ENCODE results near the gene CARD9. TPM values are rescaled to one million over a fixed set of nuclear protein-coding genes. Genes with fewer than 3 reads are reported as not detected.

CARD9 gene
- total RNA-seq, 1 experiment from 2014 or later: 1.7 TPM

- CTCF ChIA-PET: no interaction called here
- in situ Hi-C loops (cut with HindIII; ENCODE audit: low pct_unique_long_range_greater_than_20kb, low sequenced_read_pairs): no loop called here
- H3K27me3 ChIP-seq (ENCODE audit: control insufficient read depth, insufficient read depth, low read length): no peaks in the 10 kb centered on the region
- no peaks in the 10 kb centered on the region for H3K36me3 ChIP-seq (ENCODE audit: control insufficient read depth, insufficient read depth, low read length)
- no peak for ATAC-seq
- no peaks in the 10 kb centered on the region for H3K9me3 ChIP-seq (ENCODE audit: control insufficient read depth, insufficient read depth, low read depth, low read length)
- POLR2A ChIA-PET: no interaction called here
- H3K27ac ChIP-seq (ENCODE audit: low read length): no peak overlapping the region
- TF ChIP-seq TCF7L2 (IDR thresholded peaks at IDR 0.05; ENCODE audit: low read depth, low read length): no peak
- no peak for TF ChIP-seq REST (IDR thresholded peaks at IDR 0.05; ENCODE audit: insufficient read depth in 1 of 2, low read depth in 2 of 2, low read length in 1 of 2)
- no peak for TF ChIP-seq SIN3A (IDR thresholded peaks at IDR 0.05; ENCODE audit: borderline replicate concordance, insufficient read depth, low read depth, low read length)
- TF ChIP-seq, protein P1, sequence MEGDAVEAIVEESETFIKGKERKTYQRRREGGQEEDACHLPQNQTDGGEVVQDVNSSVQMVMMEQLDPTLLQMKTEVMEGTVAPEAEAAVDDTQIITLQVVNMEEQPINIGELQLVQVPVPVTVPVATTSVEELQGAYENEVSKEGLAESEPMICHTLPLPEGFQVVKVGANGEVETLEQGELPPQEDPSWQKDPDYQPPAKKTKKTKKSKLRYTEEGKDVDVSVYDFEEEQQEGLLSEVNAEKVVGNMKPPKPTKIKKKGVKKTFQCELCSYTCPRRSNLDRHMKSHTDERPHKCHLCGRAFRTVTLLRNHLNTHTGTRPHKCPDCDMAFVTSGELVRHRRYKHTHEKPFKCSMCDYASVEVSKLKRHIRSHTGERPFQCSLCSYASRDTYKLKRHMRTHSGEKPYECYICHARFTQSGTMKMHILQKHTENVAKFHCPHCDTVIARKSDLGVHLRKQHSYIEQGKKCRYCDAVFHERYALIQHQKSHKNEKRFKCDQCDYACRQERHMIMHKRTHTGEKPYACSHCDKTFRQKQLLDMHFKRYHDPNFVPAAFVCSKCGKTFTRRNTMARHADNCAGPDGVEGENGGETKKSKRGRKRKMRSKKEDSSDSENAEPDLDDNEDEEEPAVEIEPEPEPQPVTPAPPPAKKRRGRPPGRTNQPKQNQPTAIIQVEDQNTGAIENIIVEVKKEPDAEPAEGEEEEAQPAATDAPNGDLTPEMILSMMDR (IDR thresholded peaks at IDR 0.05): no peak
- TF ChIP-seq POLR2AphosphoS5 (IDR thresholded peaks at IDR 0.05; ENCODE audit: low read depth, low read length): no peak
- peaks cover 5% of the 10 kb centered on the region for H3K4me1 ChIP-seq (ENCODE audit: control insufficient read depth, insufficient read depth, low read length)
- intact Hi-C loops (cut with micrococcal nuclease; ENCODE audit: unreplicated experiment): no loop called here
- DNase-seq (ENCODE audit: low read depth, low spot score): no peak
- no TSS peak for BruUV-seq (replicated peaks)
- H3K4me3 ChIP-seq (ENCODE audit: low read depth in 2 of 2, low read length in 2 of 2): no peak overlapping the region
Measured at GRCh38 chr9:136347472-136348256, 25.8 kb downstream of the CARD9 start.

DNA sequence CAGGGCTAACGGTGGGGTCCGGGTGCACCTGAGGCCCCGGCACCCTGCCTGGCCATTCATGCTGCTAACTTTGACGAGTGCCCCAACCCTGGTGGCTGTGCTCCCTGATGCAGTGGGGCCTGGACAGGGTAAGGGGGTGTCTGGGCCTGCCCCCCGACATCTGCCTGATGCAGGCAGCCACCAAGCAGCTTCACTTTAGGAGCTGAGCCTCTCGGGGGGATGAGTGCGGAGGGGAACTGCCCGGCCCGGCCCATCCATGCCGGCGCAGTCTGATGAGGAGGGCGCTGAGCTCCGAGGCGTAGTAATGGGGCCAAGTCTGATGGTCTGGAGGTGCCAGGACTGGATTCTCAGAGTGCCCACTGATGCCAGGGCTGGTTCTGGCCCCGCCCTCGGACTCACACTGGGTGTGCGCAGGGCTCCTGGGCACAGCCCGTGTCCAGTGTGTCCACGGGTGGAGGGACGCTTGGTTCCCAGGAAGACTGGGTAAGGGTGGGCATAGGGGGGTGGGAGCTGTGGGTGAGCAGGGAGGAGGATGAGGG is 26.5 kb downstream of the CARD9 start:
- Histone ChIP-seq H3K9me3 (ENCODE audit: control insufficient read depth, insufficient read depth, low read depth, low read length) (no peaks in the 10 kb centered on the region), H3K36me3 (ENCODE audit: control insufficient read depth, insufficient read depth, low read length) (no peaks in the 10 kb centered on the region), H3K27me3 (ENCODE audit: control insufficient read depth, insufficient read depth, low read length) (no peaks in the 10 kb centered on the region), H3K4me1 (ENCODE audit: control insufficient read depth, insufficient read depth, low read length) (peaks cover 4% of the 10 kb centered on the region), H3K4me3 (ENCODE audit: low read depth in 2 of 2, low read length in 2 of 2) (no peak overlapping the region), H3K27ac (ENCODE audit: low read length) (no peak overlapping the region)
- ChIA-PET CTCF (no interaction called here), POLR2A (no interaction called here)
- DNase-seq (ENCODE audit: low read depth, low spot score) (no peak), ATAC-seq (no peak)
- BruUV-seq (replicated peaks): no TSS peak
- intact Hi-C loops (cut with micrococcal nuclease; ENCODE audit: unreplicated experiment) (no loop called here), in situ Hi-C loops (cut with HindIII; ENCODE audit: low pct_unique_long_range_greater_than_20kb, low sequenced_read_pairs) (no loop called here)
- TF ChIP-seq REST (IDR thresholded peaks at IDR 0.05; ENCODE audit: insufficient read depth in 1 of 2, low read depth in 2 of 2, low read length in 1 of 2) (no peak), POLR2AphosphoS5 (IDR thresholded peaks at IDR 0.05; ENCODE audit: low read depth, low read length) (no peak), TCF7L2 (IDR thresholded peaks at IDR 0.05; ENCODE audit: low read depth, low read length) (no peak)
